GM18511 (cell line): ENCODE measurements around the gene PRICKLE1.

Experiments used
- ATAC-seq: cut with Tn5 transposase; IDR thresholded peaks from one replicate; pipeline ENCODE4 v1.9.1; 2021; ENCODE audit warnings: mild to moderate bottlenecking, moderate library complexity; ENCODE audit not compliant: unreplicated experiment

Gene PRICKLE1

DNA sequence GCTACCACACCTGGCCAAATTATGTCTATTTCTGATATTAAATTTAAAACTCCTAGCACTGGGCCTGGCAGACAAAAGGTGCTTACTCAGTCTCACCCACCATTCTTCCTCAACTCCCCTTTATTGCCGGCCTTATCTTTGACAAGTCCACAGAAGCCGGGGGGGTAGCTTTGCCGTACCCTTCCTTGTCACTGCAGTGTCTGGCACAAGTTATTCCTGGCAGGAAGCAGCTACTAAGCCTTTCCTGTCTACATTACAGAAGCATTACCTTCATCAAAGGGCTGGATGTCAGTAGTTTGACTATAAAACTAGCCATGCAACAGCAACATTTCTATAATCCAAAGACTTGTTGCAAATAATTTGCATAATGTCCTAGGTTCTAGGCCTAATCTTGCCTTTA, 127.1 kb downstream of the PRICKLE1 start:
- ATAC-seq: no peak

DNA sequence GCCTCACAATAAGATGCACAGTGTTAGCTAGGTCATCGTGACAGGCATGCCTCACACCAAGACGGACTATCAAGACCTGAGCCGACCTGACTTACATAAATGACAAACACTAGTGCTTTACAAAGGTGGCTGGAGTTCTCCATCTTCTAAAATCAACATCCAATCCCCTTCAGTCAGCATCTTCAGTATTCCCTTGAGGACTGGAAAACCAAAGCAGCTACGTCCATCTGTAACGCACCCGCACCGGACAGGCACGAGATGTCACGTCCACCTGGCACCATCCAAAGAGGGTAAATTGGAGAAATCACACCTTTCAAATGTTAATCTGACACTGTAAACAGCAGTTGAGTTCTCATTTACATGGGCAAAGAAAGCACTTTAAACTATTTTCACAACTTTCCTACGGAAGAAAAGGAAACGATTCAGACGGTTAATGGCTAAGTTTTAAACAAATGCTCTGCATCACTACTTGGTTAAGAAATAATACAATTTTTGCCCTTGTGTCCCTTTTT, 130.2 kb downstream of the PRICKLE1 start:
- no peak for ATAC-seq

DNA sequence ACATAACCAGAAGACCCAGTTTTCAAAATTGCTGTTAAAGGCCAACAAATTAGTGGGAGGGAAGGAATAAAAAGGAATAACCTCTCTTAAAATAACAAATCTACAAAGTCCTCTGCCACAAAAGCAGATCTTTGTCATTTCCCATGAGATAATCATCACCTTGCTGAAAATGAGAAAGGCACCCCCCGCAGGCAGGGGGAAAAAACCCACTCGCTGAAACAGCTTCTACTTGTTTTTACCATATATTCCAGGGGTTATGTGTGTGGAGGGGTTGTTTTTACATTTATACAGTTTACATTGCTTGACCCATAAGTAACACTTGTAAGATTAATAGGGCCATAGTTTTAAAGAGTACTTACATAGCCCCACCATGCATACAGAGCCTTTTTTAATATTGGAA, 131.0 kb downstream of the PRICKLE1 start:
- no peak for ATAC-seq

GRCh38 chr12:42450248-42450647, 139.3 kb downstream of the PRICKLE1 start:
- ATAC-seq: peak; percentile 51

DNA sequence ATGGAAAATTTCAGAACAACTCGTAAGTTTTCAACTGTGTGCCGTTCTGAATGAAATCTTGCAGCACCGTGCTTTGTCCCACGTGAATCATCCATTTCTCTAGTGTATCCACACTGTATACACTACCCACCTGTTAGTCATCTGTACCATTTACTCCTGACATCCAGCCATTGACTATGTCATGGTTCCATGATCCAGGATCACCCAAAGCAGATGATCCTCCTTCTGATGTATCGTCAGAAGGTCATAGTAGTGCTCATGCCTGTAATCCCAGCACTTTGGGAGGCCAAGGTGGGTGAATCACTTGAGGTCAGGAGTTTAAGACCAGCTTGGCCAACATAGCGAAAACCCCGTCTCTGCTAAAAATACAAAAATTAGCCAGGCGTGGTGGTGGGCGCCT, 140.7 kb downstream of the PRICKLE1 start:
- no peak for ATAC-seq

DNA sequence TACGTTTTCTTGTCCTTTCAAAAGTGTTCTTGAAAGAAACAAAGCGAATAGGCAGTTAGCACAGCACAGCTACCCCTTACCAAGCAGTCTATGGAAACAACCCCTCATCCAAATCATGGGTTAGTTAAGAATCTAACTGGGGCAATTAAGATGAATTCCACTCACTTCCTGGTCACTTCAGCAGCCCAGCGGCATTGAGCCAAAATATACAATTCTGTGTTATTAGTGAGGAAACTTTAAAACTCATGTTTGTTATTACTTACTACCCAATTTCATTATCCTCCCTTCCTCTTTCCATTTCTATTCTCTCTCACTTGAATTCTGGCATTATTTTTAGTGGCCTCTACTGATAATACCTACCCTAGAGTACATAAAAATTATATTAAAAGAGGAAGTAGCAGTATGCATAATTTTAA, 142.2 kb downstream of the PRICKLE1 start:
- ATAC-seq: no peak

- ATAC-seq: no peak
Measured at GRCh38 chr12:42446761-42447160, 142.8 kb downstream of the PRICKLE1 start.

- ATAC-seq: no peak
Measured at GRCh38 chr12:42445891-42446290, 143.7 kb downstream of the PRICKLE1 start.

DNA sequence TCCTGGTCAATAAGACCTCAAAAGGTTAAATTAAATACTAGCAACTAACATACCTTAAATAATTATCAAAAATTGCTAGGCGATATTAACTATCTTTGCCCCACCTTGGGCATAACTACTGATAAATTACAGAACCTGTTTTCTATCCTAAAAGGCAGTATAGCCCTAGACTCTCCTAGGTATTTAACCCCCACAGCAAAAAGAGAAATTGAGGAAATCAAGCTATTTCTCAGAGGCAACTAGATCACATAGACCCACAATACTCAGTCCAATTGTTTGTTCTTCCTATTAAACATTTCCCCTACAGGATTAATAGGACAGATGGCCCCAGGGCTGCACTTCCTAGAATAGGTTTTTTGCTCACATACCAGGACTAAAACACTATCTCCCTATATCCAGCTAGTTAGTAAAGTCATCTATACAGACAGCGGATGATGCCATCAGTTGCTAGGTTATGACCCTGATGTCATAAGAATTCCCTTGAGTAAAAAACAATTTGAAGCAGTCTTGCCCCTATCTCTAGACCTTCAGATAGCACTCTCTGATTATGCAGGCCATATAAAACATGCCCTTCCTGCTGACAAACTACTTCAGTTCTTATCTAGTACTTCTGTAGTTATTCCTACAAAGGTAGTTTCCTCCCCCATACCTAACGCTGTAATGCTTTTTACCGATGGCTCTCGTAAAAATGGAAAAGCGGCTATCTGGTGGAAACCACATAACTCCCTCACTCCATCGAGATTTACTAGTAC, 145.2 kb downstream of the PRICKLE1 start:
- ATAC-seq: no peak

DNA sequence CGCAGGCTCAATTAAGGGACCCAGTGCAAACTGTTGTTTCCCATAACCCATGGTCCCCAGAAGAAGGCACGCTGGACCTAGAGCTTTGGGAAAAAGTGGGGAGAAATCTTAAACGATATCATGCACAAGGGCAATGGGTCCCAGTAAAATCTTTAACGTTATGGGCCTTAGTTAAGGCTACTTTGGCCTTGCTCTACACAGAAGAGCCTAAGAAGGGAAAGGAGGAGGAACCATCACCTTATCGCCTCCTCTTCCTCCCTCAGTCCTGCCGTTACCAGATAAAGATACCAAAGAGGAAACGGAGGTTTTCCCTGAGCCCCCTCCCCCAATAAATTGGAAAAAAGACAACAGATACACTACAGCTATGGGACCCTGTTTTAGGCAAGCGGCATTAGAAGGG, 146.7 kb downstream of the PRICKLE1 start:
- ATAC-seq: no peak

GRCh38 chr12:42442311-42442759, 147.2 kb downstream of the PRICKLE1 start:
- no peak for ATAC-seq

DNA sequence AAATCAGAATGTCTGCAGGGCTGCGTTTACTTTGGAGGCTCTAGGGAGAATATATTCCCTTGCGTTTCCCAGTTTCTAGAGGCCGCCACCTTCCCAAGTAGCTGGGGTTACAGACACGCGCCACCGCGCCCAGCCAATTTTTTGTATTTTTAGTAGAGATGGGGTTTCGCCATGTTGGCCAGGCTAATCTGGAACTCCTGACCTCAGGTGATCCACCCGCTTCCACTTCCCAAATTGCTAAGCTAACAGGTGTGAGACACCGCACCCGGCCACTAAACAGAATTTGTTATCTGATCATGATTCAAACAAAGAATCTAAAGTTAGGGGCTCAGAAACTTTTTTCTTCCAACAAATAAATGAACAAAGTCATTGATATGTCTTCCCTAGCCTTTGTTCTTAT, 148.9 kb downstream of the PRICKLE1 start:
- no peak for ATAC-seq

DNA sequence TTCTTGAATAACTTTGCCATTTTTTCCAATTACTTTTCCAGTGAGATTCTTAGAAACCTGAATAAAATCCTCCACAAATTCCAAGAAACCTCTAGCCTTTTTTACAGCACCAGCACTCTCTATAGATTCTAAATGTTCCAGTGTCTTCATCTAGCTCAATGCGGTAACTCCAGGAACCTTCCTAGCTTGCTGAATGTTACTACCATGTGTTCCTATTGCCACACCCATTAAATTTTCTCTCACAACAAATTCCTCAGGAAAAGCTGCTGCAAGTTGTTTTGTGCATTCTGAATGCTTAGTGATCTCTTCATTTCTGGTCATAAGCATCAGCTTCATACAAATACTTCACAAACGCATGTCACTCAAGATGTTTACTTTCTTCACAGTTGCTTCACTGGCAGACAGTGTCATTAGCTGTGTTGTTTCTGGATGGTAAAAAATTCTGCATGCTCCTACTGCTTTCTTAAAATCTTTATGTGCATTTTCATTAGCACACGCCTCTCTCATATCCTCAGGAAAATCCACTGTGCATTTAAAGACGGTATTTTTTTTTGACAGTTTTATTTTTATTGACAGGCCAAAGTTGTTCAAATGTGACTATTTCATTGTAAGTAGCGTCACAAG, 156.9 kb downstream of the PRICKLE1 start:
- no peak for ATAC-seq

GRCh38 chr12:42428850-42429249, 160.7 kb downstream of the PRICKLE1 start:
- ATAC-seq: no peak

GRCh38 chr12:42426746-42427145, 162.8 kb downstream of the PRICKLE1 start:
- ATAC-seq: no peak

GRCh38 chr12:42422785-42423184, 166.8 kb downstream of the PRICKLE1 start:
- ATAC-seq: peak; percentile 54

DNA sequence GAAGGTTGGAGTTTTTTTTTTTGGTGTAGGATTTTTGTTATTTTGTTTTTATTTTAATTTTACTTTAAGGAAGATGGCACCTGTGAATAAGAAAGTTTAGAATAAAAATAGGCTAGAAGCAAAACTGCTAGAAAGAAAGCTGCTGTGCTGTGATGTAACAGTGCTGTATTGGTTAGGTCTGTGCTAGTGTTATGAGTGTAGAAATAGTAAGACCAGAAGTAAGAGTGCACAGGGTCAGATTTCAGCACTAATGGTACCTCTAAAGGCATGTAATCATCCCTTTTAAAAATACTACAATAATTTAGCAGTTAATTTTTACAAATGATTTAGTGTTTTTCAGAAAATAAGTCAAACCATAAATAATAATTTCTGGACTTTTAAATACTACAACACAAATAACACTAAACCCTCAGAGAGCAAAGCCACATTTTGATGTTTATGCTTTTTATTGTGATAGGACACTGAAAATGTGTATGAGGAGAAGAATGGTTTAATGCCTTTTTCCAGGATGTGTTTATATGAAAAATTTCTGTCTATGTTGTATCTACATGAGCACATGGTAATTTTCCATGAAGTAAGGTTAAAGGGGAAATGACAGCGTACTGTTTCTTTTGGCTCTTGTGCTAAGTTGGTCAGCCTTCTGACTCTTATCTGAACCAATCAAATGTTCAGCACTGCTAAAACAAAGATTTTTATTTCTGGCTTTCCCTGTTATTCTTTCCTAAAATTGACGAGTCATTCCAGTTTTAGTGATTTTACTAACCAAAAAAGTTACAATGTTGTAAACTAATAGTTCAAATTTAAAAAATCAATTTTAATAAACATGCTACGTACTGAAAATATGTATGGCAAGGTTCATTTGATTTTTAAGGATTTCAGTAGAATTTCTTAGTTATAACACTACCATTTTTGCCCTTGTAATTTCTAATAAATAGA, 167.4 kb downstream of the PRICKLE1 start:
- ATAC-seq: peak; percentile 93

GRCh38 chr12:42420395-42420794, 169.2 kb downstream of the PRICKLE1 start:
- ATAC-seq: no peak

- ATAC-seq: no peak
Measured at GRCh38 chr12:42410340-42410739, 179.2 kb downstream of the PRICKLE1 start.

- no peak for ATAC-seq
Measured at GRCh38 chr12:42409471-42409870, 180.1 kb downstream of the PRICKLE1 start.

DNA sequence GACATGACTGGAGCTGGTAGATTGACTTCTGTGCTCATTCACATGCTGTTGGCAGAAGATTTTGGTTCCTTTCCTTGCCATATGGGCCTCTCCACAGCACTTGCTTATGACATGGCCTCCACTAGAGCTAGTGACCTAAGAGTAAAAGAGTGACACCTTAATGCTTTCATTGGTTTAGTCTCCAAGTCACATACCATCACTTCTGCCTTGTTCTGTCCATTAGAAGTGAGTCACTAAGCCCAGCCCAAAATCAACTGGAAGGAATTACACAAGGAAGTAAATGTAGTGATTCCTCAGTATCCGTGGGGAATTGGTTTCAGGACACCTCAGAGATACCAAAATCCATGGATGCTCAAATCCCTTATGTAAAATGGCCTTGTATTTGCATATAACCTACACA, 182.2 kb downstream of the PRICKLE1 start:
- no peak for ATAC-seq
